Cardiac fibroblast (primary cell): ENCODE data around the gene RPL3.
"Not testable (repeated sequence)": the region's sequence is repeated elsewhere in the genome, so short reads cannot be mapped to it uniquely, and the experiment has no call there.

Experiments
- DNase-seq, 2 donors: peaks; one replicate each; pipeline versions ENCODE4 v3.0.0 to v3.0.0-alpha.2; 2010; ENCODE audit warnings: low read depth in 2 of 2
- H3K4me3 ChIP-seq, 2 donors: replicated peaks in 1 of 2; 1 replicate in 1 of 2; 2 replicates in 1 of 2; pipeline ENCODE4 v1.5.1; 2011; ENCODE audit warnings: low read depth in 2 of 2, low read length in 2 of 2, mild to moderate bottlenecking in 2 of 2, moderate library complexity in 1 of 2
- TF ChIP-seq, protein P1 (sequence below): IDR thresholded peaks from one replicate; pipeline ENCODE4 v1.5.1; 2011; ENCODE audit warnings: low read depth, mild to moderate bottlenecking, low read length, inconsistent platforms

The RPL3 gene

DNA sequence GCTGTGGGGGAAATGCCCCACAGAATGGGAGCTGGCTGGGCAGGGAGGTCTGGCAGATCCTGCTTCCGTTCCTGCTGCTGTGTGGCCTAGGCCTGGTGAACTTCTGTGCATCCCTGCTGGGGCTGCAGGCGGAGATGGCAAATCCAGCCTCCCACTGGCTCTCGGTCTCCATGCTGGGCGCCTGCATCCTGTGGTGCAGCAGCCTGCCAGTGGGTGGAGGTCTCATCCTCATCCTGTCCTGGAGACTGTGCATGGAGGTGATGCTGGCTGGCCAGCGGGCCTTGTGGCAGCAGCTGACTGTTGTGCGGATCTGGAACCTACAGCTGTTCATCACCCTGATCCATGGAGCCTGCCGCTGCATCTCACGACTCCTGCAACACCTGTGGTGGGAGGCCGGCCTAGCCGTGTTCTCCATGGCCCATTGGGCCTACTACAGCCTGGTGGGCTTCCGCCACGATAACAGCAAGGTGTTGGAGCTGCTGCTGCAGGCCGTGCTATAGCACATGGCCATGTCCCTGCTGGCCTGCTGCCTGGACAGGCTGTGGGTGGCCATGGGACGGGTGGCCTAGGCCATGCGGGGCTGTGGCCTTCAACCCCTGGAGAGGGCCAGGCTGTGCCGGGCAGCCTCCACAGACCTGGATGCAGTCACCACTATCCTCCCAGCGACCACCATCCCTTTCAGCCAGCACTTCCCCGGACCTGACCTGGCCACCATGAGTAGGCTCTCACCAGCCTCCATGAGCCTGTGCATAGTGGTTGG lies 8.8 kb upstream of the RPL3 start:
- TF ChIP-seq, protein P1, sequence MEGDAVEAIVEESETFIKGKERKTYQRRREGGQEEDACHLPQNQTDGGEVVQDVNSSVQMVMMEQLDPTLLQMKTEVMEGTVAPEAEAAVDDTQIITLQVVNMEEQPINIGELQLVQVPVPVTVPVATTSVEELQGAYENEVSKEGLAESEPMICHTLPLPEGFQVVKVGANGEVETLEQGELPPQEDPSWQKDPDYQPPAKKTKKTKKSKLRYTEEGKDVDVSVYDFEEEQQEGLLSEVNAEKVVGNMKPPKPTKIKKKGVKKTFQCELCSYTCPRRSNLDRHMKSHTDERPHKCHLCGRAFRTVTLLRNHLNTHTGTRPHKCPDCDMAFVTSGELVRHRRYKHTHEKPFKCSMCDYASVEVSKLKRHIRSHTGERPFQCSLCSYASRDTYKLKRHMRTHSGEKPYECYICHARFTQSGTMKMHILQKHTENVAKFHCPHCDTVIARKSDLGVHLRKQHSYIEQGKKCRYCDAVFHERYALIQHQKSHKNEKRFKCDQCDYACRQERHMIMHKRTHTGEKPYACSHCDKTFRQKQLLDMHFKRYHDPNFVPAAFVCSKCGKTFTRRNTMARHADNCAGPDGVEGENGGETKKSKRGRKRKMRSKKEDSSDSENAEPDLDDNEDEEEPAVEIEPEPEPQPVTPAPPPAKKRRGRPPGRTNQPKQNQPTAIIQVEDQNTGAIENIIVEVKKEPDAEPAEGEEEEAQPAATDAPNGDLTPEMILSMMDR: no peak
- H3K4me3 ChIP-seq: no peak overlapping the region
- no peak for DNase-seq

DNA sequence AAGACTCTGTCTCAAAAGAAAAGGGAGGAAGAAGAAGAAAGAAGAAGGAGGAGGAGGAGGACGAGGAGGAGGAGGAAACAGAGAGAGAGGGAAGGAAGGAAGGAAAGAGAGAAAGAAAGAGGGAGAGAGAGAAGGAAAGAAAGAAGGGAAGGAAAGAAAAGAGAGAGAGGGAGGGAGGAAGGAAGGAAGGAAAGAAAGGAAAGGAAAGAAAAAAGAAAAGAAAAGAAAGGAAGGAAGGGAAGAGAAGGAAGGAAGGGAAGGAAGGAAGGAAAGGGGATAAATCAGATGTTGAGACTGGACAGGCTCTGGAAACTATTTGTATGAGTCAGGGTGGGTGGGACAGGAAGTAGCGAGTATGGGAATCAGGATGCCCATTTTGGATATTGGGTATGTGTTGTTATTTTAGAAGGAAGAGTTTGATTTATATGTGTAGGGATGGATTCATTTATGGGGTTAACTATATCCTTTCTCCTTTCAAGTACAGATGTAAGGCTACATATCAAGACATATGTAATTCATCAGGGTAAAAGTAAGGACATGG lies 6.0 kb upstream of the RPL3 start:
- H3K4me3 ChIP-seq: no peak overlapping the region
- DNase-seq: peak; percentile 32 to 55
- TF ChIP-seq, protein P1: no peak

DNA sequence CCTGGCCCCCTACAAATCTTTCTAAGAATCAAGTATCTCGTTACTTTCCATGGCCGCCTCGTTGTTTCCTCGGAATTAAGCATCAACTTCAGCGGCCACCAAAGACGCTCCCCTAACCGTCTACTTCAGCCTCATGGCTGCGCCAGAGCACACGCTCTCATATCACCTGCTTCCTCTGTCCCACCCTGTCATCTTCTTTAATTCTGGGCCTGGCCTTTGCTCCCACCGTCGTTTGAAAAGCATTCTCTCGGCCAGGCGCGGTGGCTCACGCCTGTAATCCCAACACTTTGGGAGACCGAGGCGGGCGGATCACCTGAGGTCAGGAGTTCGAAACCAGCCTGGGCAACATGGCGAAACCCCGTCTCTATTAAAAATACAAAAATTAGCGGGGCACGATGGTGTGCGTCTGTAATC lies 1.2 kb upstream of the RPL3 start:
- not testable (repeated sequence) for H3K4me3 ChIP-seq, DNase-seq

DNA sequence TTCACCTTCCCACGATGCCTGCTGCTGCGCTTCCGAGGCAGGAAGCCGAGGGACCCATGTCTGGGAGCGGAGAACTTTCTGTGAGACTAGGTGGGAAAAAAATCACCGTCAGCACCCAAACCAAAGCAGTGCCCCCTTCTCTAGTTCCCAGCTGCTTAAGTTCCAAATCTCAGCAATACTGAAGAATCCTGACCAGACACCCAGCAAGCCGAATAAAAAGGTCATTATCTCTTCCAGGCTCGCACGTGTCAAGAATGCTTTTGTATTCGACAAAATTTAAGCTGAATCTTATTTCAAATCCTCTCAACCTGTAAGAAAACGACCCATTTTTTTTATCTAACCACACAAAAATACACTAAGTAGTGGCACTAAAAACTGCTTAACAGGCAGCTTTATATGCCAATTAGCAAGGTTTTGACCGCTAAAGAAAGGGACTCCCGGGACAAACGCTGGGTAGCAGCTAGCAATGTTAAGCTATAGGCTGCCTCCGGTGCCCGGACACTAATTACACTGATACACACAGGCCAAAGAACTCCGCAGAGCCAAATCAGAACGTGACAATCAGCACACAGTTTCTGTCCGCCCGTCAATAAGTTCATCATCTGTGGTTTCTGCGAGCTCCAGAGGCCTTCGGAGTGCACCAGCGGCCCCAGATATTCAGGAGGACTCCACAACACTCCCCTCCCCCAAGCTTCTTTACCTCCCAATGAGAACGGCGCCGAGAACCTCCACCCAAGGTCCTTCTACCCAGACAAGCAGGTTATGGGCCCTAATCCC lies 728 bp downstream of the RPL3 start:
- DNase-seq: no peak
- TF ChIP-seq, protein P1: no peak
- H3K4me3 ChIP-seq: peak overlapping the region; percentile 71 to 76

DNA sequence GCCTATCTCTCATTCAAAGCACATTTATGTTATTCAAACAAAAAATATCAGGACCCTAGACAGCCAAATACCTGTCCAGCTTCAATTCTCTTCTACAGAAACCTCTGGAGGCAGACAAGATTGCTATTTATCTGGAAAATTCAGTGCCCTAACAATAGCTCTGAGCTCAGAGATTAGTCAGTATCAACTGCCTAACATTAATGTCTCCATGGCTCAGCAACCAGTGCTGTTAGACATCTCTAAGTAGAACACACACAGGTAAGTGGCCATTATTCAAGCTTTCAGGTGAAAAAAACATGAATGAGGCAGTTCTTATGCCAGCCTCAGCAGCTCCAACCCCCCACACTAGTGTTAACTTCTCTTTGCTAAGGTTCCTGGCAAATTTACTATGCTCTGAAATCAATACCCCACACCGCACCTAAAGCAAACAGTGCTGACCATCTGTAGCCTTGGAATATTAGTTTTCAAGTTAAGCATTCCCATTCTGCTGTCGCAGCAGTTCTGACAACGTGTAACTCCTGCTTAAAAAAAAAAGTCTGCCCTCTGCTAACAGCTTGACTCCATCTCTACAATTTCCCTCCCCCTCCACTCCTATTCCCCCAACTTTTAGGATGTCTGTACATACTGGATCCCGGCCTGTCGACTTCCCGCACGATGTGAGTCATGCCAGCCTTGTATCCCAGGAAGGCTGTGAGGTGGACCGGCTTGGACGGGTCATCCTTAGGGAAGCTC lies 1.5 kb downstream of the RPL3 start:
- DNase-seq: peak; percentile 59 to 67
- TF ChIP-seq, protein P1: no peak
- peak overlapping the region; percentile 71 to 76 for H3K4me3 ChIP-seq

DNA sequence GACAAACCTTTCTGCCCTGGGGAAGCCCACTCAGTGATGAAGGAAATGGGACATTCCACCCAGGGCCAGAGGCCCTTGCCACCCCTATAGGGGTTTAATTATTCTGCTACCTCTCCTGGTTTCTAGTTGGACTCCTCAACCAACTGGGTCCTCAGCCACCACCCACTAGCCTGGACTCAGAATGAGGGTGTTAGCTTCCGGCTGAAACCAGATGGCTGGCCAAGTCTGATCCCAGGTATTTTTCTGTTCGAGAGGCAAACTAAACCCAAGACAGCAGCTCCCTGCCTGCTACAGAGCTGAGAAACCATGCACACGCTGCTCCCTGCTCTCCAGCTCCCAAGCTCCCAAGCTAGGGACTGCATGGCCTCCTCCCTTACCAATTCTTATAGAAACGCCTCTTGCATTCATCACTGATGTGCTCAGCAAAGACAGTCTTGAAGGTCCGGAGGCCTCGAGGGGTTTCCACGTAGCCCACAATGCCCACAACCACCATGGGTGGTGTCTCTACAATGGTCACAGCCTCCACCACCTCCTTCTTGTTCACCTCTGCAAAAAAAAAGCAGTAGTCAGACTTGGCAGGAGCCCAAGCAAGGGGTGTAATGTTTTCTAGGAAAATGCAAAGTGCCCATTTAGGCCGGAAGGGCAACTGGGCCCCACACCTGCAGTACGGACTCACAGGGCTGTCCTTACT lies 2.2 kb downstream of the RPL3 start:
- H3K4me3 ChIP-seq: peak overlapping the region; percentile 71 to 76
- TF ChIP-seq, protein P1: no peak

More for the DNA sequence above, 2.2 kb downstream of the RPL3 start:
- peak; percentile 19 to 42 for DNase-seq
